Measurements from ENCODE around the gene CTSE.

The CTSE gene

DNA sequence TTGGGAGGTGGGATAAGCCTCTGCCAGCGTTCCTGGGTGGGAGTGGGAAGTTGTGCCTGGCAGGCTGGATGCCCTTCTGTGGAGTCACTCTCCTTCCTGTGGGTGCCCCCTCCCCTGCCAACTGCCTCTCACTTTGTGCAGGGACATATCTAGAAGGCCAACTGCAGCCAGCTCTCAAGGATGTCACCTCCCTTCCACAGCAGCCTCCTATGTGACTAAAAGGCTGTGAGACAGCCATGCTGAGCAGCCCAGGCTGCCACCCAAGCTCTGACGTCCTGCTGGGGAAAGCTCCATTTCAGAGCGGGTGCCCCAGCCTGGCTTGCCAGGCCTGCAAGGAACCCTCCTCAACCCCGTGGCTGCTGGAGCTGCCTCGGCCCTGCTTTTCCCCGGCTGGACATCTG is 60.9 kb downstream of the CTSE start:
- TF ChIP-seq, protein P1, sequence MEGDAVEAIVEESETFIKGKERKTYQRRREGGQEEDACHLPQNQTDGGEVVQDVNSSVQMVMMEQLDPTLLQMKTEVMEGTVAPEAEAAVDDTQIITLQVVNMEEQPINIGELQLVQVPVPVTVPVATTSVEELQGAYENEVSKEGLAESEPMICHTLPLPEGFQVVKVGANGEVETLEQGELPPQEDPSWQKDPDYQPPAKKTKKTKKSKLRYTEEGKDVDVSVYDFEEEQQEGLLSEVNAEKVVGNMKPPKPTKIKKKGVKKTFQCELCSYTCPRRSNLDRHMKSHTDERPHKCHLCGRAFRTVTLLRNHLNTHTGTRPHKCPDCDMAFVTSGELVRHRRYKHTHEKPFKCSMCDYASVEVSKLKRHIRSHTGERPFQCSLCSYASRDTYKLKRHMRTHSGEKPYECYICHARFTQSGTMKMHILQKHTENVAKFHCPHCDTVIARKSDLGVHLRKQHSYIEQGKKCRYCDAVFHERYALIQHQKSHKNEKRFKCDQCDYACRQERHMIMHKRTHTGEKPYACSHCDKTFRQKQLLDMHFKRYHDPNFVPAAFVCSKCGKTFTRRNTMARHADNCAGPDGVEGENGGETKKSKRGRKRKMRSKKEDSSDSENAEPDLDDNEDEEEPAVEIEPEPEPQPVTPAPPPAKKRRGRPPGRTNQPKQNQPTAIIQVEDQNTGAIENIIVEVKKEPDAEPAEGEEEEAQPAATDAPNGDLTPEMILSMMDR (IDR thresholded peaks at IDR 0.05; ENCODE audit: low read depth, low read length) = no peak
- in situ Hi-C loops (cut with HindIII; ENCODE audit: low sequenced_read_pairs) = no loop called here
- H3K4me3 ChIP-seq (ENCODE audit: low read depth, low read length) = no peak overlapping the region
- no peak for DNase-seq (ENCODE audit: low read depth, low spot score)

DNA sequence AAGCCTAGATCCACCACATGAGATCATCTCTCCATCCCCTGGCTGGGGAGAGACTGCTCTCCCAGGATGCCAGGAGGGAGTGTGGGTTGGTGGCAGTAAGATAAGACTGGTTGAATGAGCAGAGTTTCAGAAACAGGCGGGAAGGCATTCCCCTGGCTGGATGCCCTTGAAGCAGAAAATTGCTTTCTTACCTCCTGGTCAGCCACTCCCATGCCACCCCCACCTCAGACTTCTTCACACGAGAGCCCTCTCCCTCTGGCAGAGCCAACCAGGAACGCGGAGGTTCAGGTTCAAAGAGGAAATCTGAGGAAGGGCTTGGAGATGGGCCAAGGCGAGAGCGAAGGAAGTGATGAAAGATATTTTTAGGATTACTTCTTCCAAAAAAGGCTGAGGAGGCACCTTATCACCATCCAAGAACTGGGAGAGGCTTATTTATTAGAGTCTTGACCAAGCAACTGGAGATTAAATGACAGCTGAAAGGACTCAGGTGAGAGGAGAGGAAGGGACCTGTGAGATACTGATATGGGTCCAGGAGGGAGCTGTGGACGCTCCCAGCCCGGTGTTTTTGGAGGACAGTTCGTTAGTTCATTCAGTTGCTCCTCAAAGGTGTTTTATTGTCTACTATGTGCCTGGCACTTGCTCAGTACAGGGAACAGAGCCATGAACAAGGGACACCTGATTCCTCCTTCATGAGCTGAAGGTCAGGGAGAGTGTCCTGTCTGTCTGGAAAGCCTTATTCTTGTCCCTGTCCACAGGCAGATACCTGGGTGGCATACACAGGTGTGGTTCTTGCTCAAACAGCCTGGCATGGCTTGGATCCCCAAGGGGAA is 61.5 kb downstream of the CTSE start:
- in situ Hi-C loops (cut with HindIII; ENCODE audit: low sequenced_read_pairs) = no loop called here
- no peak overlapping the region for H3K4me3 ChIP-seq (ENCODE audit: low read depth, low read length)
- TF ChIP-seq, protein P1 (IDR thresholded peaks at IDR 0.05; ENCODE audit: low read depth, low read length) = no peak
- no peak for DNase-seq (ENCODE audit: low read depth, low spot score)

DNA sequence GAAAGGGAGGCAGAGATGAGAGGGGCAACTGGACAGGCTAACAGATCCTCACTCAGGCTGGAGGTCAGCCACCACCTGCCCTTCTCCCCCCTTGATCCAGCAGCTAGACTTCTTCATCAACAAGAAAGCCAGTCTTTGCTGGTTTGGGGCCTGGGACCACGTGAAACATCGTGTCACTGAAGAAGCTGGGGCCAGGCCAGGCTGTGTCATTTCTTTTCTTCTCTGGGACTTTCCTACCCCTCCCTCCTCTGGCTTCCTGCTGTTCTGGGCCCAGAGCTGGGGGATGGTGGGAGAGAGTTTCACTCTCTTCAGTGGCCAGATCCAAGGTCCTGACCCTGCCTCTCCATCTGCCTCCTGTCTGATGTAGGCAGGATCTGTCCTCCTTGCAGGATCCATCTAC is 62.3 kb downstream of the CTSE start:
- DNase-seq (ENCODE audit: low read depth, low spot score) = no peak
- in situ Hi-C loops (cut with HindIII; ENCODE audit: low sequenced_read_pairs) = no loop called here
- no peak overlapping the region for H3K4me3 ChIP-seq (ENCODE audit: low read depth, low read length)
- TF ChIP-seq, protein P1 (IDR thresholded peaks at IDR 0.05; ENCODE audit: low read depth, low read length) = no peak

DNA sequence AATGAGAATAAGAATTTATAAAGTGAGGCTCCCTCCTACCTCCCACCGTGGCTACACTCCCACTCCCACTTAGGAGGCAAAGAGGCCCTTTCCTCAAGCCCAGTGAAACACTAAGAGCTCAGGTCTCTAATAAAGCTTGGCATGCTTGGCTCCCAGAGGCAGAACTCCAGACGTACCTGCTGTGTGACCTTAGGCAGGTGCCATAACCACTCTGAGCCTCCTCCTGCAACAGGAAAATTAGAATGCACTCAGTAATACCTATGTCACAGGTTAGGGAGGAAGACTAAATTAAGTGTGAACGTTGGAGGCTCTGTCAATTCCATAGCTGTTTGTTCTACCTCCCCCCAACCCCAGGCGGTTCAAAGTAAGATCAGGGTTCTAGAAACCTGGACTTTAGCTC is 63.9 kb downstream of the CTSE start:
- DNase-seq (ENCODE audit: low read depth, low spot score) = no peak
- no peak overlapping the region for H3K4me3 ChIP-seq (ENCODE audit: low read depth, low read length)
- in situ Hi-C loops (cut with HindIII; ENCODE audit: low sequenced_read_pairs) = no loop called here
- TF ChIP-seq, protein P1 (IDR thresholded peaks at IDR 0.05; ENCODE audit: low read depth, low read length) = no peak

All from astrocyte of the spinal cord (primary cell).